HG03025 (cell line): Measurements from ENCODE around the gene LY6G5C.

ENCODE experiments used
- ATAC-seq: cut with Tn5 transposase; IDR thresholded peaks from one replicate; pipeline ENCODE4 v1.9.1; 2021; ENCODE audit warnings: mild to moderate bottlenecking, moderate library complexity; ENCODE audit not compliant: unreplicated experiment, low FRiP score

LY6G5C gene

GRCh38 chr6:31680226-31681134, at the start of gene LY6G5C:
TSS of gene LY6G5C (minus strand) at chr6:31681067. CDS start at chr6:31680373, 694 bp downstream.
- ATAC-seq: no peak

- no peak for ATAC-seq
These were observed 49.2 kb upstream of the LY6G5C start for GRCh38 chr6:31729979-31730630.

- ATAC-seq: no peak
These were observed 48.7 kb upstream of the LY6G5C start for GRCh38 chr6:31729515-31729978.

- ATAC-seq: no peak
These were observed 48.1 kb upstream of the LY6G5C start, which contains the start of gene DDAH2 for GRCh38 chr6:31728767-31729514. TSS of gene DDAH2 (minus strand) at chr6:31729299. CDS start at chr6:31729161, 138 bp downstream.

GRCh38 chr6:31727717-31728671, 47.1 kb upstream of the LY6G5C start:
- ATAC-seq: no peak

- ATAC-seq: no peak
These were observed 46.3 kb upstream of the LY6G5C start for GRCh38 chr6:31727034-31727716.

- no peak for ATAC-seq
These were observed 44.9 kb upstream of the LY6G5C start for GRCh38 chr6:31725502-31726350.

- ATAC-seq: no peak
These were observed 43.3 kb upstream of the LY6G5C start for GRCh38 chr6:31723980-31724691.

- no peak for ATAC-seq
These were observed 42.5 kb upstream of the LY6G5C start, which contains the start of gene MPIG6B for GRCh38 chr6:31723245-31723979. TSS of gene MPIG6B (plus strand) at chr6:31723373. CDS start at chr6:31723384, 11 bp downstream.

- ATAC-seq: no peak
These were observed 41.3 kb upstream of the LY6G5C start for GRCh38 chr6:31722173-31722572.

GRCh38 chr6:31721351-31722020, 40.6 kb upstream of the LY6G5C start, which contains the start of gene LY6G6C:
TSS of gene LY6G6C (minus strand) at chr6:31721746. CDS start at chr6:31721679, 67 bp downstream.
- no peak for ATAC-seq

GRCh38 chr6:31720196-31720770, 39.4 kb upstream of the LY6G5C start:
- no peak for ATAC-seq

- ATAC-seq: no peak
These were observed 38.1 kb upstream of the LY6G5C start for GRCh38 chr6:31719001-31719400.

- ATAC-seq: no peak
These were observed 37.4 kb upstream of the LY6G5C start for GRCh38 chr6:31718265-31718664.

GRCh38 chr6:31717499-31718222, 36.8 kb upstream of the LY6G5C start:
- no peak for ATAC-seq
